HEK293T (cell line): ENCODE results near the gene CHCHD4.

ENCODE experiments used
- ARNT ChIP-seq: fragments of 450-650 bp; IDR thresholded peaks from 2 replicates; pipeline ENCODE4 v1.6.1; 2017; ENCODE audit warnings: mild to moderate bottlenecking
- FOXA1 ChIP-seq: fragments of 450-650 bp; IDR thresholded peaks from 2 replicates; pipeline ENCODE4 v1.6.1; 2016; ENCODE audit warnings: mild to moderate bottlenecking
- FOXM1 ChIP-seq: fragments of 450-650 bp; IDR thresholded peaks from 2 replicates; pipeline ENCODE4 v1.6.1; 2017; ENCODE audit warnings: mild to moderate bottlenecking, borderline replicate concordance
- NFRKB ChIP-seq: fragments of 450-650 bp; IDR thresholded peaks from 2 replicates; pipeline ENCODE4 v1.6.1; 2016; ENCODE audit warnings: mild to moderate bottlenecking, moderate library complexity
- SP1 ChIP-seq: fragments of 450-650 bp; IDR thresholded peaks from 2 replicates; pipeline ENCODE4 v1.6.1; 2017
- SUZ12 ChIP-seq: fragments of 450-650 bp; IDR thresholded peaks from 2 replicates; pipeline ENCODE4 v1.6.1; 2016; ENCODE audit warnings: mild to moderate bottlenecking

DNA sequence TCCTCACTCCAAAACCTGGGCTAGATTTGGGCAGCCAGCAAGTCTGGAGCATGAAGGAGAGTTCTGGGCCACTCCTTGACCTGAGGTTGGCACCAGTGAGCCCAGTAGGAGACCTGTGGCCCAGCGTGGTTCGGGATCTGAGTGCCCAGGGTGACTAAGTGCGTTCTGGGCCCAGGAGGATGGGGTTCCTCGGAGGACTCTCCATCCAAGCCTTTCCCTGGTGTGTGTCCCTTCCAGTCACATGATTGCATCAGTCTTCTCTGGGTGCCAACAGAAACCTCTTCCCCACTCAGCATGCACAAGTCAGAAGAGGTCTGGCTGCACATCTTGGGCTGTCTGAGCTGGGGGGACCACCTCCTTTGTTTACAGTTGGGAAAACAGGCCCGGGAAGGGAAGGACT is 15.1 kb upstream of the CHCHD4 start:
- TF ChIP-seq SP1 (no peak), ARNT (no peak), FOXM1 (no peak), FOXA1 (no peak), SUZ12 (no peak), NFRKB (no peak)
